Stimulated activated CD8-positive, alpha-beta memory T cell treated with anti-CD3 and anti-CD28 coated beads, Interleukin-4, amount 100 ng/mL, for 1 hour (primary cell): Measurements from ENCODE around the gene HPGDS.
"Not testable (repeated sequence)": the region's sequence is repeated elsewhere in the genome, so short reads cannot be mapped to it uniquely, and the experiment has no call there.

Experiments
- DNase-seq, 2 donors: peaks; one replicate each; pipeline ENCODE4 v3.0.0-alpha.2; 2020; ENCODE audit warnings: low read depth in 2 of 2, low spot score in 1 of 2

The HPGDS gene

GRCh38 chr4:94332983-94333590, 9.5 kb downstream of the HPGDS start:
- DNase-seq: no peak

- DNase-seq: no peak
These were observed 12.7 kb downstream of the HPGDS start for GRCh38 chr4:94329933-94330332.

- no peak for DNase-seq
These were observed 16.8 kb downstream of the HPGDS start for GRCh38 chr4:94325835-94326234.

GRCh38 chr4:94319927-94320326, 22.7 kb downstream of the HPGDS start:
- DNase-seq: not testable (repeated sequence)

- no peak for DNase-seq
These were observed 35.3 kb downstream of the HPGDS start for GRCh38 chr4:94307231-94307871.

GRCh38 chr4:94306713-94307112, 35.9 kb downstream of the HPGDS start:
- DNase-seq: no peak

- DNase-seq: no peak
These were observed 37.0 kb downstream of the HPGDS start for GRCh38 chr4:94305466-94306225.

GRCh38 chr4:94304365-94304971, 38.2 kb downstream of the HPGDS start:
- DNase-seq: no peak

GRCh38 chr4:94302191-94302590, 40.4 kb downstream of the HPGDS start:
- DNase-seq: no peak

GRCh38 chr4:94298725-94299252, 43.8 kb downstream of the HPGDS start:
- DNase-seq: no peak

GRCh38 chr4:94295473-94295872, 47.2 kb downstream of the HPGDS start:
- not testable (repeated sequence) for DNase-seq

GRCh38 chr4:94293981-94294380, 48.7 kb downstream of the HPGDS start:
- not testable (repeated sequence) for DNase-seq

- DNase-seq: no peak
These were observed 52.4 kb downstream of the HPGDS start for GRCh38 chr4:94290245-94290644.

- DNase-seq: no peak
These were observed 57.0 kb downstream of the HPGDS start for GRCh38 chr4:94285666-94286065.

GRCh38 chr4:94284889-94285288, 57.7 kb downstream of the HPGDS start:
- no peak for DNase-seq

GRCh38 chr4:94278781-94279180, 63.9 kb downstream of the HPGDS start:
- DNase-seq: no peak

- DNase-seq: no peak
These were observed 65.1 kb downstream of the HPGDS start for GRCh38 chr4:94277534-94277933.

GRCh38 chr4:94276204-94276603, 66.4 kb downstream of the HPGDS start:
- DNase-seq: no peak

GRCh38 chr4:94274912-94275311, 67.7 kb downstream of the HPGDS start:
- no peak for DNase-seq

- no peak for DNase-seq
These were observed 71.4 kb downstream of the HPGDS start for GRCh38 chr4:94271248-94271647.

- no peak for DNase-seq
These were observed 75.6 kb downstream of the HPGDS start for GRCh38 chr4:94267037-94267436.
